Measurements from ENCODE around the gene SPRR4.

DNA sequence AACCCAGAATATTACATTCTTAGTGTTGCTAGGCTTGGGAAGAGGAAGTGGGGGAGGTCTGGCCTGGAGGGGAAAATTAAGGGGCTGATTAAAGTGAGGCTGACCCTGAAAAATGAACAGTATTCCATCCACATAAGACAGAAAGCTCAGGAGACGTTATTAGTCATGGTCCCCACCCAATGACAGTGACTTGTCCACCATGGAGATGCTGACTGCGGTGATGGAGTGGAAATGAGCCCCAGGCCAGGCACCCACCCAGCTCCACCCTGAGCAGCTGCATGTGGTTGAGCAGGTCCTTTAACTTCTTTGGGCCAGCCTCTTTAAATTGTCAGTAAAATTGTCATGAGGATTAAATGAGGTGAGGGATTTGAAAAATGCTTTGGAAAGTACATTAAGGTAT lies 1.4 kb upstream of the SPRR4 start:
- TF ChIP-seq, protein P1, sequence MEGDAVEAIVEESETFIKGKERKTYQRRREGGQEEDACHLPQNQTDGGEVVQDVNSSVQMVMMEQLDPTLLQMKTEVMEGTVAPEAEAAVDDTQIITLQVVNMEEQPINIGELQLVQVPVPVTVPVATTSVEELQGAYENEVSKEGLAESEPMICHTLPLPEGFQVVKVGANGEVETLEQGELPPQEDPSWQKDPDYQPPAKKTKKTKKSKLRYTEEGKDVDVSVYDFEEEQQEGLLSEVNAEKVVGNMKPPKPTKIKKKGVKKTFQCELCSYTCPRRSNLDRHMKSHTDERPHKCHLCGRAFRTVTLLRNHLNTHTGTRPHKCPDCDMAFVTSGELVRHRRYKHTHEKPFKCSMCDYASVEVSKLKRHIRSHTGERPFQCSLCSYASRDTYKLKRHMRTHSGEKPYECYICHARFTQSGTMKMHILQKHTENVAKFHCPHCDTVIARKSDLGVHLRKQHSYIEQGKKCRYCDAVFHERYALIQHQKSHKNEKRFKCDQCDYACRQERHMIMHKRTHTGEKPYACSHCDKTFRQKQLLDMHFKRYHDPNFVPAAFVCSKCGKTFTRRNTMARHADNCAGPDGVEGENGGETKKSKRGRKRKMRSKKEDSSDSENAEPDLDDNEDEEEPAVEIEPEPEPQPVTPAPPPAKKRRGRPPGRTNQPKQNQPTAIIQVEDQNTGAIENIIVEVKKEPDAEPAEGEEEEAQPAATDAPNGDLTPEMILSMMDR (IDR thresholded peaks at IDR 0.05), result no peak
- TF ChIP-seq POLR2A (IDR thresholded peaks at IDR 0.05) (no peak), EP300 (IDR thresholded peaks at IDR 0.05) (no peak)

Data from gastroesophageal sphincter (tissue), 3 donors.